ENCODE results near the gene ARPIN. TPM values are rescaled to one million over a fixed set of nuclear protein-coding genes. Genes with fewer than 3 reads are reported as not detected.

Gene ARPIN
- total RNA-seq, 1 experiment from 2014 or later: 8.8 TPM

DNA sequence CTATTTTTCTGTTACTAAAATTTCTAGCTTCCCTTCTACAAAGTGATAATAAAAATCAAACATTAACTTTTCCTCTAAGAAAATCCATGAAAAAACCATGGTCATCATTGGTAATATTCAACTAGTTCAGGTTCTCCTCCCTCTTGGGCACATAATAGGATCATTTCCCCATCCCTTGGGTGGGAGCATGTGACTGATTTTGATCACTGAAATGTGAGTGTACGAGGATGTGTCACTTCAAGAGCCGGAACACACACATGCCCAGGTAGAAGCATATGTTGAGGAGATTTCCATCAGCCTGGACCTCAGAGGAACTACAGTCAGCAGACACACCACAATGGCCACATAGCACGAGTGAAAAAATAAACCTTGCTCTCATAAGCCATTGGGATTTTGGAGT lies 55.1 kb downstream of the ARPIN start:
- Histone ChIP-seq H3K4me3 (replicated peaks in 1 of 2; ENCODE audit: low read depth in 1 of 2, low read length in 2 of 2) (no peak overlapping the region), H3K9me2 (ENCODE audit: insufficient read depth) (no peaks in the 10 kb centered on the region), H3K27ac (ENCODE audit: low read depth, low read length) (no peak overlapping the region), H3K27me3 (ENCODE audit: insufficient read depth, low read length) (no peaks in the 10 kb centered on the region), H2AFZ (ENCODE audit: low read depth, low read length, poor library complexity, severe bottlenecking) (no peak overlapping the region), H3K36me3 (ENCODE audit: control insufficient read depth in 1 of 2, insufficient read depth in 2 of 2, low read length in 2 of 2) (peaks cover 10 to 11% of the 10 kb centered on the region in 2 experiments; a peak in 3 of 4 replicates), H3K79me2 (ENCODE audit: insufficient read depth, low read length) (no peaks in the 10 kb centered on the region), H3K9ac (ENCODE audit: low read length) (no peak overlapping the region), H3K9me3 (ENCODE audit: control insufficient read depth in 1 of 2, insufficient read depth in 1 of 2, low read depth in 1 of 2, low read length in 2 of 2) (no peaks in the 10 kb centered on the region), H4K20me1 (ENCODE audit: insufficient read depth) (no peaks in the 10 kb centered on the region), H3K4me2 (ENCODE audit: low read length) (no peak overlapping the region), H3K4me1 (ENCODE audit: control insufficient read depth in 1 of 2, insufficient read depth in 2 of 2, low read length in 2 of 2) (peaks cover 0 to 3% of the 10 kb centered on the region in 2 experiments; a peak in 1 of 4 replicates)
- BruUV-seq (replicated peaks): no TSS peak
- DNase-seq (ENCODE audit: low read depth, low spot score) (no peak), ATAC-seq (no peak)
- ChIA-PET RAD21 (ENCODE audit: low non-redundant PET in 1 of 2, low total read pairs in 2 of 2, uncharacterized antibody in 2 of 2, unreplicated experiment in 2 of 2) (no interaction called here), CTCF (interaction anchor here (0.9 kb wide), 1 partner anchor 17 kb away, joined by 3 read pairs; no protein-coding TSS in a partner anchor), POLR2A (no interaction called here)
- TF ChIP-seq, protein P1, sequence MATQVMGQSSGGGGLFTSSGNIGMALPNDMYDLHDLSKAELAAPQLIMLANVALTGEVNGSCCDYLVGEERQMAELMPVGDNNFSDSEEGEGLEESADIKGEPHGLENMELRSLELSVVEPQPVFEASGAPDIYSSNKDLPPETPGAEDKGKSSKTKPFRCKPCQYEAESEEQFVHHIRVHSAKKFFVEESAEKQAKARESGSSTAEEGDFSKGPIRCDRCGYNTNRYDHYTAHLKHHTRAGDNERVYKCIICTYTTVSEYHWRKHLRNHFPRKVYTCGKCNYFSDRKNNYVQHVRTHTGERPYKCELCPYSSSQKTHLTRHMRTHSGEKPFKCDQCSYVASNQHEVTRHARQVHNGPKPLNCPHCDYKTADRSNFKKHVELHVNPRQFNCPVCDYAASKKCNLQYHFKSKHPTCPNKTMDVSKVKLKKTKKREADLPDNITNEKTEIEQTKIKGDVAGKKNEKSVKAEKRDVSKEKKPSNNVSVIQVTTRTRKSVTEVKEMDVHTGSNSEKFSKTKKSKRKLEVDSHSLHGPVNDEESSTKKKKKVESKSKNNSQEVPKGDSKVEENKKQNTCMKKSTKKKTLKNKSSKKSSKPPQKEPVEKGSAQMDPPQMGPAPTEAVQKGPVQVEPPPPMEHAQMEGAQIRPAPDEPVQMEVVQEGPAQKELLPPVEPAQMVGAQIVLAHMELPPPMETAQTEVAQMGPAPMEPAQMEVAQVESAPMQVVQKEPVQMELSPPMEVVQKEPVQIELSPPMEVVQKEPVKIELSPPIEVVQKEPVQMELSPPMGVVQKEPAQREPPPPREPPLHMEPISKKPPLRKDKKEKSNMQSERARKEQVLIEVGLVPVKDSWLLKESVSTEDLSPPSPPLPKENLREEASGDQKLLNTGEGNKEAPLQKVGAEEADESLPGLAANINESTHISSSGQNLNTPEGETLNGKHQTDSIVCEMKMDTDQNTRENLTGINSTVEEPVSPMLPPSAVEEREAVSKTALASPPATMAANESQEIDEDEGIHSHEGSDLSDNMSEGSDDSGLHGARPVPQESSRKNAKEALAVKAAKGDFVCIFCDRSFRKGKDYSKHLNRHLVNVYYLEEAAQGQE (IDR thresholded peaks at IDR 0.05; ENCODE audit: low read depth): no peak
- TF ChIP-seq, protein P2, sequence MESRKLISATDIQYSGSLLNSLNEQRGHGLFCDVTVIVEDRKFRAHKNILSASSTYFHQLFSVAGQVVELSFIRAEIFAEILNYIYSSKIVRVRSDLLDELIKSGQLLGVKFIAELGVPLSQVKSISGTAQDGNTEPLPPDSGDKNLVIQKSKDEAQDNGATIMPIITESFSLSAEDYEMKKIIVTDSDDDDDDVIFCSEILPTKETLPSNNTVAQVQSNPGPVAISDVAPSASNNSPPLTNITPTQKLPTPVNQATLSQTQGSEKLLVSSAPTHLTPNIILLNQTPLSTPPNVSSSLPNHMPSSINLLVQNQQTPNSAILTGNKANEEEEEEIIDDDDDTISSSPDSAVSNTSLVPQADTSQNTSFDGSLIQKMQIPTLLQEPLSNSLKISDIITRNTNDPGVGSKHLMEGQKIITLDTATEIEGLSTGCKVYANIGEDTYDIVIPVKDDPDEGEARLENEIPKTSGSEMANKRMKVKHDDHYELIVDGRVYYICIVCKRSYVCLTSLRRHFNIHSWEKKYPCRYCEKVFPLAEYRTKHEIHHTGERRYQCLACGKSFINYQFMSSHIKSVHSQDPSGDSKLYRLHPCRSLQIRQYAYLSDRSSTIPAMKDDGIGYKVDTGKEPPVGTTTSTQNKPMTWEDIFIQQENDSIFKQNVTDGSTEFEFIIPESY (IDR thresholded peaks at IDR 0.05; ENCODE audit: extremely low read depth, insufficient replicate concordance, low read length): no peak
- TF ChIP-seq POLR2A (IDR thresholded peaks at IDR 0.05; ENCODE audit: borderline replicate concordance, extremely low read depth, insufficient read depth, insufficient read length): no peak
- TF ChIP-seq ZNF274 (IDR thresholded peaks at IDR 0.05; ENCODE audit: low read depth, low read length): no peak
- TF ChIP-seq, protein P3, sequence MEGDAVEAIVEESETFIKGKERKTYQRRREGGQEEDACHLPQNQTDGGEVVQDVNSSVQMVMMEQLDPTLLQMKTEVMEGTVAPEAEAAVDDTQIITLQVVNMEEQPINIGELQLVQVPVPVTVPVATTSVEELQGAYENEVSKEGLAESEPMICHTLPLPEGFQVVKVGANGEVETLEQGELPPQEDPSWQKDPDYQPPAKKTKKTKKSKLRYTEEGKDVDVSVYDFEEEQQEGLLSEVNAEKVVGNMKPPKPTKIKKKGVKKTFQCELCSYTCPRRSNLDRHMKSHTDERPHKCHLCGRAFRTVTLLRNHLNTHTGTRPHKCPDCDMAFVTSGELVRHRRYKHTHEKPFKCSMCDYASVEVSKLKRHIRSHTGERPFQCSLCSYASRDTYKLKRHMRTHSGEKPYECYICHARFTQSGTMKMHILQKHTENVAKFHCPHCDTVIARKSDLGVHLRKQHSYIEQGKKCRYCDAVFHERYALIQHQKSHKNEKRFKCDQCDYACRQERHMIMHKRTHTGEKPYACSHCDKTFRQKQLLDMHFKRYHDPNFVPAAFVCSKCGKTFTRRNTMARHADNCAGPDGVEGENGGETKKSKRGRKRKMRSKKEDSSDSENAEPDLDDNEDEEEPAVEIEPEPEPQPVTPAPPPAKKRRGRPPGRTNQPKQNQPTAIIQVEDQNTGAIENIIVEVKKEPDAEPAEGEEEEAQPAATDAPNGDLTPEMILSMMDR (IDR thresholded peaks at IDR 0.05 in 2 of 3, conservative IDR thresholded peaks at IDR 0.05 in 1 of 3; ENCODE audit: borderline replicate concordance in 1 of 3, insufficient read depth in 1 of 3, low read depth in 2 of 3, low read length in 2 of 3): no peak
- no peak for TF ChIP-seq SP1 (IDR thresholded peaks at IDR 0.05; ENCODE audit: low read depth)
- TF ChIP-seq, protein P4, sequence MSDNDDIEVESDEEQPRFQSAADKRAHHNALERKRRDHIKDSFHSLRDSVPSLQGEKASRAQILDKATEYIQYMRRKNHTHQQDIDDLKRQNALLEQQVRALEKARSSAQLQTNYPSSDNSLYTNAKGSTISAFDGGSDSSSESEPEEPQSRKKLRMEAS (IDR thresholded peaks at IDR 0.05): no peak
- TF ChIP-seq SRF (IDR thresholded peaks at IDR 0.05; ENCODE audit: low read depth): no peak
- TF ChIP-seq CBX3 (IDR thresholded peaks at IDR 0.05; ENCODE audit: low read depth): no peak
- no peak for TF ChIP-seq EZH2 (IDR thresholded peaks at IDR 0.05)
- no peak for TF ChIP-seq YY1 (IDR thresholded peaks at IDR 0.05; ENCODE audit: extremely low read depth, insufficient replicate concordance, low read depth, low read length)
- no peak for TF ChIP-seq CEBPB (IDR thresholded peaks at IDR 0.05; ENCODE audit: low read depth)
- TF ChIP-seq ZFX (IDR thresholded peaks at IDR 0.05): no peak
- intact Hi-C loops (cut with micrococcal nuclease): no loop called here
